DOHH2 (cell line): ENCODE data around the gene ALOXE3.

Experiments
- CTCF ChIP-seq: fragments of 200-600 bp; sonication (generic); IDR thresholded peaks from one replicate; pipeline ENCODE4 v1.5.1; 2014; ENCODE audit warnings: antibody characterized with exemption, mild to moderate bottlenecking, low read depth, low read length; ENCODE audit not compliant: poor library complexity, severe bottlenecking
- EZH2phosphoT487 ChIP-seq: fragments of 200-600 bp; sonication (generic); IDR thresholded peaks from 2 replicates; pipeline ENCODE4 v1.6.1; 2017; ENCODE audit warnings: borderline replicate concordance, mild to moderate bottlenecking, antibody characterized with exemption, low read length, moderate library complexity, mixed read lengths

GRCh38 chr17:8062435-8062806 is 55.9 kb downstream of the ALOXE3 start:
- TF ChIP-seq CTCF (no peak), EZH2phosphoT487 (no peak)
